IPS DF 4.7 (cell line): Measurements from ENCODE around the gene FOXP1.

Source experiments
- DNase-seq: peaks from one replicate; pipeline ENCODE4 v3.0.0-alpha.2; 2013; ENCODE audit warnings: low spot score; ENCODE audit errors: extremely low read depth

FOXP1 gene

GRCh38 chr3:71432044-71432975, 151.2 kb downstream of the FOXP1 start:
- no peak for DNase-seq

- DNase-seq, result no peak
These were observed 152.5 kb downstream of the FOXP1 start for GRCh38 chr3:71430941-71431552.

GRCh38 chr3:71429597-71429988, 153.9 kb downstream of the FOXP1 start:
- no peak for DNase-seq

- DNase-seq, result no peak
These were observed 154.5 kb downstream of the FOXP1 start for GRCh38 chr3:71428841-71429596.

- no peak for DNase-seq
These were observed 157.9 kb downstream of the FOXP1 start for GRCh38 chr3:71425491-71426071.

- DNase-seq, result no peak
These were observed 160.2 kb downstream of the FOXP1 start for GRCh38 chr3:71423151-71423906.

- DNase-seq, result no peak
These were observed 161.5 kb downstream of the FOXP1 start for GRCh38 chr3:71421820-71422566.

- DNase-seq, result no peak
These were observed 162.1 kb downstream of the FOXP1 start for GRCh38 chr3:71421475-71421819.

- DNase-seq, result no peak
These were observed 164.2 kb downstream of the FOXP1 start for GRCh38 chr3:71419369-71419768.

- DNase-seq, result no peak
These were observed 165.7 kb downstream of the FOXP1 start for GRCh38 chr3:71417791-71418190.

GRCh38 chr3:71416876-71417275, 166.7 kb downstream of the FOXP1 start:
- DNase-seq, result no peak

- no peak for DNase-seq
These were observed 167.8 kb downstream of the FOXP1 start for GRCh38 chr3:71415681-71416122.

GRCh38 chr3:71414189-71414927, 169.2 kb downstream of the FOXP1 start:
- no peak for DNase-seq

- no peak for DNase-seq
These were observed 170.0 kb downstream of the FOXP1 start for GRCh38 chr3:71413572-71413971.

GRCh38 chr3:71409352-71409751, 174.2 kb downstream of the FOXP1 start:
- no peak for DNase-seq

- DNase-seq, result no peak
These were observed 174.6 kb downstream of the FOXP1 start for GRCh38 chr3:71408903-71409302.

- DNase-seq, result no peak
These were observed 175.7 kb downstream of the FOXP1 start for GRCh38 chr3:71407823-71408222.

- DNase-seq, result no peak
These were observed 176.3 kb downstream of the FOXP1 start for GRCh38 chr3:71406972-71407810.

- no peak for DNase-seq
These were observed 180.6 kb downstream of the FOXP1 start for GRCh38 chr3:71402911-71403310.
